K562 (cell line): Measurements from ENCODE around the gene ZNHIT1. TPM values are rescaled to one million over a fixed set of nuclear protein-coding genes. Genes with fewer than 3 reads are reported as not detected.

Source experiments
- ATAC-seq: fragments of 200-7000 bp; cut with Tn5 transposase; 3 replicates; pipeline ENCODE4 v1.9.1; 2020; ENCODE audit warnings: moderate library complexity
- BruUV-seq: library from RNA; stranded (reverse); fragments of 400-500 nt; replicated peaks from 2 replicates; lab custom pipeline; 2021; lab: Mats Ljungman, UMichigan
- CTCF ChIA-PET: fragments of 300-600 bp; formaldehyde crosslinking; extraction: SDS; loops from one replicate; lab custom pipeline; 2021; ENCODE audit warnings: low intra/inter-chr PET ratio; lab: Yijun Ruan, JAX
- POLR2A ChIA-PET: fragments of 300-600, 350-650 bp; sonication (Branson Sonifier 250); formaldehyde crosslinking; extraction: SDS; loops from one replicate; lab custom pipeline; 2021; ENCODE audit warnings: antibody characterized with exemption, inconsistent platforms; lab: Yijun Ruan, JAX
- DNase-seq, 4 experiments: peaks; one replicate each; pipeline versions ENCODE4 v3.0.0 to v3.0.0-alpha.2; 2011 to 2018; ENCODE audit warnings: low spot score in 3 of 4, mixed read lengths in 3 of 4; ENCODE audit errors: extremely low read depth in 1 of 4
- FAIRE-seq: peaks from 2 replicates; lab custom pipeline; 2011; peaks lifted over from hg19 to GRCh38; lab: Jason Lieb, UNC
- H2AFZ ChIP-seq: 2 replicates; pipeline ENCODE4 v1.6.0; 2011; ENCODE audit warnings: low read depth, low read length, control low read depth, inconsistent platforms
- H3K27ac ChIP-seq: fragments of 200-600 bp; 3 replicates; pipeline ENCODE4 v1.8.0; 2011; ENCODE audit warnings: low read depth, mild to moderate bottlenecking, control low read depth, inconsistent platforms, low read length, moderate library complexity, mixed read lengths; ENCODE audit errors: extremely low read depth
- H3K27me3 ChIP-seq, 2 experiments: fragments of 300-600 bp in 1 of 2; 2 replicates in 1 of 2; 3 replicates in 1 of 2; pipeline versions ENCODE4 v1.6.0 to v1.8.0; 2011; ENCODE audit warnings: inconsistent platforms in 2 of 2, low read length in 2 of 2, mild to moderate bottlenecking in 1 of 2, mixed read lengths in 1 of 2, moderate library complexity in 1 of 2; ENCODE audit not compliant: control insufficient read depth in 2 of 2, insufficient read depth in 2 of 2
- H3K36me3 ChIP-seq: fragments of 300-600 bp; 3 replicates; pipeline ENCODE4 v1.8.0; 2011; ENCODE audit warnings: mild to moderate bottlenecking, low read length, inconsistent platforms; ENCODE audit not compliant: control insufficient read depth, insufficient read depth
- H3K4me1 ChIP-seq, 2 experiments: fragments of 200-600 bp in 1 of 2; replicated peaks in 1 of 2; 2 replicates in 1 of 2; 3 replicates in 1 of 2; pipeline versions ENCODE4 v1.5.1 to v1.8.0; 2011; ENCODE audit warnings: inconsistent platforms in 2 of 2, low read length in 2 of 2, mild to moderate bottlenecking in 1 of 2, mixed read lengths in 1 of 2, moderate library complexity in 1 of 2; ENCODE audit not compliant: control insufficient read depth in 2 of 2, insufficient read depth in 2 of 2
- H3K4me2 ChIP-seq: 2 replicates; pipeline ENCODE4 v1.6.1; 2011; ENCODE audit warnings: low read length, control low read depth, inconsistent platforms, mixed read lengths; ENCODE audit not compliant: insufficient read depth
- H3K4me3 ChIP-seq: fragments of 200-600 bp; sonication (generic), shearing (Covaris generic); 2 replicates; pipeline ENCODE4 v1.5.1; 2016; ENCODE audit warnings: control low read depth, inconsistent platforms
- H3K79me2 ChIP-seq: fragments of 200-600 bp; 3 replicates; pipeline ENCODE4 v1.8.0; 2011; ENCODE audit warnings: low read length, inconsistent platforms; ENCODE audit not compliant: control insufficient read depth, insufficient read depth
- H3K9ac ChIP-seq, 2 experiments: 2 replicates each; pipeline versions ENCODE4 v1.6.0 to v1.6.1; 2011; ENCODE audit warnings: low read depth in 2 of 2, low read length in 2 of 2, control low read depth in 1 of 2, inconsistent platforms in 1 of 2, mild to moderate bottlenecking in 1 of 2, mixed read lengths in 1 of 2; ENCODE audit not compliant: insufficient read depth in 1 of 2
- H3K9me1 ChIP-seq: one replicate; pipeline ENCODE4 v1.6.0; 2011; ENCODE audit warnings: inconsistent platforms, mild to moderate bottlenecking, low read length, moderate library complexity; ENCODE audit not compliant: control insufficient read depth, insufficient read depth
- H3K9me3 ChIP-seq: replicated peaks from 2 replicates; pipeline ENCODE4 v1.5.1; 2011; ENCODE audit warnings: low read depth, low read length, inconsistent platforms; ENCODE audit not compliant: control insufficient read depth, insufficient read depth
- H4K20me1 ChIP-seq: replicated peaks from 2 replicates; pipeline ENCODE4 v1.6.1; 2011; ENCODE audit warnings: low read length, inconsistent platforms, mixed read lengths; ENCODE audit not compliant: control insufficient read depth, insufficient read depth
- ATF7 ChIP-seq: fragments of 450-650 bp; IDR thresholded peaks from 2 replicates; pipeline ENCODE4 v1.7.1; 2014; ENCODE audit warnings: mild to moderate bottlenecking, moderate library complexity
- CBFB ChIP-seq: sonication (generic); formaldehyde crosslinking; IDR thresholded peaks from 2 replicates; pipeline ENCODE4 v1.4.0; 2020; ENCODE audit warnings: mild to moderate bottlenecking, missing genetic modification reagents
- ETS1 ChIP-seq: conservative IDR thresholded peaks from 2 replicates; pipeline ENCODE4 v1.6.1; 2011; ENCODE audit warnings: low read depth, mild to moderate bottlenecking, low read length; ENCODE audit not compliant: control insufficient read depth
- FOXP1 ChIP-seq: sonication (generic); formaldehyde crosslinking; IDR thresholded peaks from 2 replicates; pipeline ENCODE4 v1.8.0; 2022; ENCODE audit warnings: mild to moderate bottlenecking, missing genetic modification reagents
- GATA2 ChIP-seq: sonication (generic); formaldehyde crosslinking; IDR thresholded peaks from 2 replicates; pipeline ENCODE4 v1.4.0; 2020; ENCODE audit warnings: mild to moderate bottlenecking, missing genetic modification reagents
- KLF13 ChIP-seq: fragments of 450-650 bp; IDR thresholded peaks from 2 replicates; pipeline ENCODE4 v1.6.1; 2016; ENCODE audit warnings: missing genetic modification characterization, low read depth, mild to moderate bottlenecking, missing compliant biosample characterization, moderate library complexity, borderline replicate concordance
- NR4A1 ChIP-seq, 2 experiments: fragments of 250-450 bp in 1 of 2; fragments of 450-650 bp in 1 of 2; sonication (Bioruptor Pico) in 1 of 2; IDR thresholded peaks; 2 replicates each; pipeline versions ENCODE4 v1.4.0 to v1.6.1; 2016 to 2020; ENCODE audit warnings: mild to moderate bottlenecking in 2 of 2, missing compliant biosample characterization in 1 of 2, missing genetic modification characterization in 1 of 2, moderate library complexity in 1 of 2
- ZNF511 ChIP-seq: sonication (generic); formaldehyde crosslinking; IDR thresholded peaks from 2 replicates; pipeline ENCODE4 v1.8.0; 2022; ENCODE audit warnings: mild to moderate bottlenecking, missing genetic modification reagents
- WGBS: fragments of 100-300 bp; shearing (Covaris generic); methylation state at CpG from one replicate; pipeline ENCODE4 v1.1.6; 2016; ENCODE audit warnings: low coverage, mixed read lengths; ENCODE audit not compliant: insufficient coverage; ENCODE audit errors: missing lambda C conversion rate; 5-methylcytosine and 5-hydroxymethylcytosine counted together
- in situ Hi-C: fragments of 300-500 bp; cut with MboI; formaldehyde crosslinking; loops from 4 replicates; pipeline ENCODE4 v1.15.0; 2018; ENCODE audit warnings: inconsistent platforms, mixed read lengths
- intact Hi-C: fragments of 100-400 bp; cut with micrococcal nuclease; formaldehyde crosslinking; loops from 2 replicates; pipeline ENCODE4 v1.14.2; 2022
- polyA plus RNA-seq, 8 experiments: library from polyadenylated mRNA; depleted of rRNA in 4 of 8; stranded (reverse) in 5 of 8; unstranded in 3 of 8; fragments of >200 nt; fragmentation: Nextera tagmentation in 2 of 8; fragmentation: Illumina TruSeq in 1 of 8; extraction: Ambion mirVana in 2 of 8; extraction: Trizol in 1 of 8; gene quantifications; 2 replicates each; pipeline versions ENCODE4 v1.2.1 to v1.2.3, GENCODE V29; 2011 to 2014; ENCODE audit warnings: inconsistent platforms in 1 of 8, missing spikeins in 1 of 8
- total RNA-seq, 7 experiments: library from RNA; depleted of rRNA in 6 of 7; stranded (reverse); fragments of >200 nt in 6 of 7; fragmentation: Illumina TruSeq in 2 of 7; extraction: Trizol in 2 of 7; gene quantifications; 2 replicates each; pipeline versions ENCODE4 v1.2.1 to v1.2.3, GENCODE V29; 2011 to 2021; ENCODE audit warnings: low replicate concordance in 1 of 7

ZNHIT1 gene
- total and polyA plus RNA-seq, 9 of the 15 experiments (the other 6 are each of a cell fraction or from before 2014, with no cell fraction given) = 6.4 to 162 (median 70.1) TPM

- TF ChIP-seq ZNF511 (CRISPR knock-in tag) = no peak
- TF ChIP-seq GATA2 (CRISPR knock-in tag) = no peak
- TF ChIP-seq FOXP1 (CRISPR knock-in tag) = no peak
- no peak for TF ChIP-seq ATF7
- no peak for TF ChIP-seq NR4A1 (CRISPR knock-in tag; IDR thresholded peaks at IDR 0.05)
- TF ChIP-seq NR4A1 (tag; IDR thresholded peaks at IDR 0.05) = no peak
- TF ChIP-seq KLF13 (tag) = no peak
- TF ChIP-seq, all 486 proteins: peak for 0
Observed at GRCh38 chr7:101175664-101176063, 42.3 kb upstream of the ZNHIT1 start (continued).

GRCh38 chr7:101177644-101178043 is 40.3 kb upstream of the ZNHIT1 start:
- BruUV-seq = no TSS peak
- H3K9me3 ChIP-seq = no peaks in the 10 kb centered on the region
- ChIA-PET POLR2A (interaction anchor here (0.6 to 0.8 kb wide), 2 partner anchors 13 to 88 kb away, joined by 3 to 4 read pairs; no protein-coding TSS in a partner anchor), CTCF (no interaction called here)
- 13% methylated on average over 2 of the region's 2 CpGs for WGBS
- FAIRE-seq = no peak
- no peaks in the 10 kb centered on the region for H3K9me1 ChIP-seq
- H3K4me2 ChIP-seq = no peak overlapping the region
- H3K9ac ChIP-seq = no peak overlapping the region
- H3K36me3 ChIP-seq = no peaks in the 10 kb centered on the region
- no peaks in the 10 kb centered on the region for H3K79me2 ChIP-seq
- H3K4me1 ChIP-seq = peaks cover 5 to 36% of the 10 kb centered on the region in 2 experiments; a peak in 4 of 5 replicates
- no peak overlapping the region for H2AFZ ChIP-seq
- H4K20me1 ChIP-seq = no peaks in the 10 kb centered on the region
- DNase-seq = no peak
- H3K27me3 ChIP-seq = peaks cover 28 to 33% of the 10 kb centered on the region in 2 experiments; a peak in 4 of 5 replicates
- intact Hi-C loops = no loop called here
- H3K27ac ChIP-seq = no peak overlapping the region
- H3K4me3 ChIP-seq = no peak overlapping the region
- TF ChIP-seq ETS1 = no peak
- 0 out of 2 replicates have a peak, but pooled peaks have one; percentile 27 for TF ChIP-seq CBFB (CRISPR knock-in tag)
- TF ChIP-seq, all 486 proteins: peak for 1
- no peak for ATAC-seq
- in situ Hi-C loops = no loop called here
